Measurements from ENCODE around the gene CDH4.

DNA sequence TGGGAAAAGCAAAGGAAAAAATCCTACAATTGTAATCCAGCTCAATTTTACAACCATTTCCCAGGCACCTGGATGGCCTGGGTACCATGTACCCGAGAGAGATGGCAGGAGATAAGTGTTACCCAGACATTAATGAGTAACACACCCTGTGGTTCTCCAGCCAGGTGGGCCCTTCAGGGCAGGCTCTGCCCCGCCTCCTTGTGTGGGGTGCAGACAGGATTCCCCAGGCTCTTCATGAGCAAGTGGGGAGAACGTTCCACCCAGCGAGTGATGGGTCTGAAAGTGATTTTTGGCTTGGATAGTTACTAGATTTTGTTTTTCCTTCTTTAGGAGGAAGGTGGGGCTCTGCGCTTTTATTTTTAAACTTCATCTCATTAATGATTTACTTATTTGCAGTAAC, 569.7 kb downstream of the CDH4 start:
- TF ChIP-seq, protein P1, sequence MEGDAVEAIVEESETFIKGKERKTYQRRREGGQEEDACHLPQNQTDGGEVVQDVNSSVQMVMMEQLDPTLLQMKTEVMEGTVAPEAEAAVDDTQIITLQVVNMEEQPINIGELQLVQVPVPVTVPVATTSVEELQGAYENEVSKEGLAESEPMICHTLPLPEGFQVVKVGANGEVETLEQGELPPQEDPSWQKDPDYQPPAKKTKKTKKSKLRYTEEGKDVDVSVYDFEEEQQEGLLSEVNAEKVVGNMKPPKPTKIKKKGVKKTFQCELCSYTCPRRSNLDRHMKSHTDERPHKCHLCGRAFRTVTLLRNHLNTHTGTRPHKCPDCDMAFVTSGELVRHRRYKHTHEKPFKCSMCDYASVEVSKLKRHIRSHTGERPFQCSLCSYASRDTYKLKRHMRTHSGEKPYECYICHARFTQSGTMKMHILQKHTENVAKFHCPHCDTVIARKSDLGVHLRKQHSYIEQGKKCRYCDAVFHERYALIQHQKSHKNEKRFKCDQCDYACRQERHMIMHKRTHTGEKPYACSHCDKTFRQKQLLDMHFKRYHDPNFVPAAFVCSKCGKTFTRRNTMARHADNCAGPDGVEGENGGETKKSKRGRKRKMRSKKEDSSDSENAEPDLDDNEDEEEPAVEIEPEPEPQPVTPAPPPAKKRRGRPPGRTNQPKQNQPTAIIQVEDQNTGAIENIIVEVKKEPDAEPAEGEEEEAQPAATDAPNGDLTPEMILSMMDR (IDR thresholded peaks at IDR 0.05) = no peak
- TF ChIP-seq POLR2A (IDR thresholded peaks at IDR 0.05) (no peak), EP300 (IDR thresholded peaks at IDR 0.05; ENCODE audit: low read depth) (no peak)
